Thyroid gland (tissue), 4 donors: Measurements from ENCODE around the gene CBLIF.
A peak's percentile ranks its signal among the peaks of the same experiment; 100 is the strongest.

Experiments
- CTCF ChIP-seq, 6 experiments: fragments of 200-600 bp in 3 of 6; fragments of 450-650 bp in 3 of 6; sonication (generic) in 3 of 6; IDR thresholded peaks; one replicate each; pipeline ENCODE4 v1.5.1; 2016 to 2019; ENCODE audit warnings: antibody characterized with exemption in 6 of 6, mild to moderate bottlenecking in 2 of 6, inconsistent platforms in 1 of 6, moderate library complexity in 1 of 6
- POLR2A ChIP-seq, 2 donors: fragments of 450-650 bp; IDR thresholded peaks; one replicate each; pipeline ENCODE4 v1.6.1; 2017; ENCODE audit warnings: antibody characterized with exemption in 2 of 2, mild to moderate bottlenecking in 2 of 2, moderate library complexity in 1 of 2

GRCh38 chr11:59810189-59810910 is 34.9 kb downstream of the CBLIF start, which contains the start of gene MRPL16:
- TF ChIP-seq CTCF (IDR thresholded peaks at IDR 0.05) (peak in 4 of 6 experiments; percentile 31 to 37 (median 34)), POLR2A (IDR thresholded peaks at IDR 0.05) (peak; percentile 18 to 73)
